Upper lobe of left lung (tissue), 4 donors: ENCODE data around the gene FAM174A.

ENCODE experiments used
- POLR2A ChIP-seq, 4 donors: fragments of 450-650 bp; IDR thresholded peaks; one replicate each; pipeline ENCODE4 v1.5.1; 2016 to 2017; ENCODE audit warnings: antibody characterized with exemption in 4 of 4, mild to moderate bottlenecking in 2 of 4
- TF ChIP-seq, protein P1 (sequence below), 6 experiments: fragments of 450-650 bp in 4 of 6; fragments of 200-600 bp in 2 of 6; sonication (generic) in 2 of 6; IDR thresholded peaks; one replicate each; pipeline ENCODE4 v1.5.1; 2016 to 2019; ENCODE audit warnings: antibody characterized with exemption in 6 of 6

DNA sequence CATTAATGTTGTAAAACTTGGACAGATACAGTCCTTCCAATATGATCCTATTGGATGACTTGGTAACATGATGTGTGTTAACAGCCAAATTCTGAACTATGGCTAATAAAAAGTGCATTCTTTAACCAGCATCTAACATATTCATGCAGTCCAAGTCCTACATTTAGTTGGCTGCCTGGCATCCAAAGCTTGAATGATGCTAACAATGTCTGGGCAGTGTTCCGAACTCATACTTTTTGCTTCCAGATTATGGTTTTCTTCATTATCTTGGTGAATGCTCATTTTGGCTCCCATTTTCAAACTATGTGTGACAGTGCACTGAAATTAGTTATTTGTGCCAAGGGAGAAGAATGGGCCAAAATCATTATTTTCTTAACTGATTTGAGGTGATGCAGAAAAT is 2.8 kb downstream of the FAM174A start:
- TF ChIP-seq, protein P1, sequence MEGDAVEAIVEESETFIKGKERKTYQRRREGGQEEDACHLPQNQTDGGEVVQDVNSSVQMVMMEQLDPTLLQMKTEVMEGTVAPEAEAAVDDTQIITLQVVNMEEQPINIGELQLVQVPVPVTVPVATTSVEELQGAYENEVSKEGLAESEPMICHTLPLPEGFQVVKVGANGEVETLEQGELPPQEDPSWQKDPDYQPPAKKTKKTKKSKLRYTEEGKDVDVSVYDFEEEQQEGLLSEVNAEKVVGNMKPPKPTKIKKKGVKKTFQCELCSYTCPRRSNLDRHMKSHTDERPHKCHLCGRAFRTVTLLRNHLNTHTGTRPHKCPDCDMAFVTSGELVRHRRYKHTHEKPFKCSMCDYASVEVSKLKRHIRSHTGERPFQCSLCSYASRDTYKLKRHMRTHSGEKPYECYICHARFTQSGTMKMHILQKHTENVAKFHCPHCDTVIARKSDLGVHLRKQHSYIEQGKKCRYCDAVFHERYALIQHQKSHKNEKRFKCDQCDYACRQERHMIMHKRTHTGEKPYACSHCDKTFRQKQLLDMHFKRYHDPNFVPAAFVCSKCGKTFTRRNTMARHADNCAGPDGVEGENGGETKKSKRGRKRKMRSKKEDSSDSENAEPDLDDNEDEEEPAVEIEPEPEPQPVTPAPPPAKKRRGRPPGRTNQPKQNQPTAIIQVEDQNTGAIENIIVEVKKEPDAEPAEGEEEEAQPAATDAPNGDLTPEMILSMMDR (IDR thresholded peaks at IDR 0.05) = no peak
- no peak for TF ChIP-seq POLR2A (IDR thresholded peaks at IDR 0.05)
